GM18873 (cell line): Measurements from ENCODE around the gene ASB2.

Experiments
- ATAC-seq: cut with Tn5 transposase; IDR thresholded peaks from one replicate; pipeline ENCODE4 v1.9.1; 2021; ENCODE audit warnings: mild to moderate bottlenecking, moderate library complexity, moderate number of reproducible peaks; ENCODE audit not compliant: unreplicated experiment, low FRiP score

The ASB2 gene

DNA sequence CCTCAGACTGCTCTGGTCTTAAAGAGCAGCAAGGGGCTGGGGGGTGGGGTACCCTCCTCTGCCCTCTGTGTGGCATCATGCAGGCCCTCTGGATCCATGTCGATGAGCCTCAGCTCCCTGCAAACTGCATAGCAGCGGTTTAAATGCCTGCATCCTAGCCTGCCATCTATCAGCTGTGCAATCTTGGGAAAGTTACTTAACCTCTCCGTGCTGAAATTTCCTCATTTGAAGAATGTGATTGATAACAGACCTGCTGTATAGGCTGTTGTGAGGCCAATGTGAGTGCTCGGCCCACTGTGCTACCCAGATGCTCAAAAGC, 45.4 kb downstream of the ASB2 start:
- no peak for ATAC-seq

DNA sequence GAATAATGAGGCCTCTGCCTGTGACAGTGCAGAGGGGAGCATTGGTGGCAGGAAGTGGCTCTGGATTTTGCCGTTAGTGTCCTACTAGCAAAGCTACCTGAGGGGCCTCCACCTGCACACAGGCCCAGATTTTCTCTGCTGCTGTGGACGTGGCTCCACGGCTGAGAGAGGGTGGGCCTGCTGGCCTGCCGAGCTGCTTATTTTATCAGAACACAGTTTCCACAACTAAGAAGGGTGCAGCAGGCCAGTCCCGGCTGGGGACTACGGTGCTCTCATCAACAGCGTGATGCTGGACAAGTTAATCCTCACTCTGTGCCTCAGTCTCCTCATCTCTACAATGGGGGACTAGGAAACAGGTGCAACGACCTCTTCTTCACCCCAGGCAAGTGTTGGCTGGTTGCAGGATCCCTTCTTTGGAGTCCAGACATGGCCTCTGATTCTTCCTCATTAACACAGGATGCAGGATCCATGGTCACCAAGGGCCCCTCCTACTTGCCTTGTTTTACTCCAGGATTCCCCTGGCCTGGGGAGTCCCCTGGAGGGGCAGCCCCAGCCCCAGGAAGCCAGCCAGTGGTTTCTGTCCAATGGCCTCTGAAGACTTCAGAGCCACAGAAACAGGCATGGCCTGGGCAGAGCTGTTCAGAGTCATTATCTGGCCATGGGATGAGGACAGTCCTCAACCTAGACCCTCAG, 45.9 kb downstream of the ASB2 start:
- ATAC-seq: no peak

DNA sequence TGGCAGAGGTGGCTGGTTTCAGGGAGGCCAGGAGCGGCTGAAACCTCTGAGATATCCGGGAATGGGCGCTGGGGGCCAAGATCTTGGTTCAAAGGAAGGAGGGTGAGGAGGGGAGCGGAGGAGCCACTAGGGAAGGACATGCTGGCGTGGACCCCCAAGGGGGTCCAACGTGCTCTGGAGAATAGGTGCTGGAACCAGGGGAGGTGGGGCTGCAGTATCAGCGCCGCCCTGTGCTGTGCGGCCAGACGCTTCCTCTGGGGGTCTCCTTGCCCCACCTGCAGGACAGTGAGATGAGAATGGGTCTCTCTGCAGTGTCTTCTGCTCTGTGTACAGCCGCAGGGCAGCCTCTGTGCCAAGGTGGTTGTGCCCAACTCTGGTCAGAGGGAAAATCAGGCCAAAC, 46.7 kb downstream of the ASB2 start:
- no peak for ATAC-seq

DNA sequence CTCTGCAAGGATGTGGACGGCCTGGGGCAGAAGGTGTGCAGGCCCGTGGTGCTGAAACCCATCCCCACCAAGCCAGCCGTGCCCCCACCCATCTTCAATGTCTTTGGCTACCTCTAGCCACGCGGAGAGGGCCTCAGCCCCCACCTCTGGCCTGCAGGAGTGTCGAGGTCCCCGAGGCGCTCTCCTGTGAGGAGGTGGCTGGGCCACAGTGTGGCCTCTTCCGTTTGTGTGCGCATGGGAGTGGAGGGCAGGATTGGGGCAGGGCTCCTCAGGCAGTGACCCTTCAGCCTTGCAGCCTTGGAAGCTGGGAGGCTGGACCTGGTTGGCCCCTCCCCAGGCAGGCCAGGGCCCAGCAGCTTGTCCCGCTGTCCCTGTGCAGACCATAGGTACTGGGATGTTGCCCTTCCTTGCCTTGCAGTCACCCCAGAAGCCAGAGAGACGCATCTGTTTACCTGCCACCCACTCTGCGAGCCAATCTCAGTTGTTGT, 47.3 kb downstream of the ASB2 start:
- no peak for ATAC-seq

DNA sequence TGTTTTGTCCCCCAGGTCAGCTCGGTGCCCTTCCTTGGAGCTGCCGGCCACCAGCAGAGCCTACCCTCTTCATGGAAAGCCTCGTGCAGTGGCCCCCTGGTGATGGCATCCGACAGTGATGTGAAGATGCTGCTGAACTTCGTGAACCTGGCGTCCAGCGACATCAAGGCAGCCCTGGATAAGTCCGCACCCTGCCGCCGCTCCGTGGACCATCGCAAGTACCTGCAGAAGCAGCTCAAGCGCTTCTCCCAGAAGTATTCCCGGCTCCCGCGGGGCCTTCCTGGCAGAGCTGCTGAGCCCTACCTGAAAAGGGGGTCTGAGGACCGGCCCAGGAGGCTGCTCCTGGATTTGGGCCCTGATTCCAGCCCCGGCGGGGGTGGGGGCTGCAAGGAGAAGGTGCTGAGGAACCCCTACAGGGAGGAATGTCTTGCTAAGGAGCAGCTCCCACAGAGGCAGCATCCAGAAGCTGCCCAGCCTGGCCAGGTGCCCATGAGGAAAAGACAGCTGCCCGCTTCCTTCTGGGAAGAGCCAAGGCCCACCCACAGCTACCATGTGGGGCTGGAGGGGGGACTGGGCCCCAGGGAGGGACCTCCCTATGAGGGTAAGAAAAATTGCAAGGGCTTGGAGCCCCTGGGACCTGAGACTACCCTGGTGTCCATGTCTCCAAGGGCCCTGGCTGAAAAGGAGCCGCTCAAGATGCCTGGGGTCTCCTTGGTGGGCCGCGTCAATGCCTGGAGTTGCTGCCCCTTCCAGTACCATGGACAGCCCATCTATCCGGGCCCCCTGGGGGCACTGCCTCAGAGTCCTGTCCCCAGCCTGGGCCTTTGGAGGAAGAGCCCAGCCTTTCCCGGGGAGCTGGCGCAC, 48.0 kb downstream of the ASB2 start:
- no peak for ATAC-seq

DNA sequence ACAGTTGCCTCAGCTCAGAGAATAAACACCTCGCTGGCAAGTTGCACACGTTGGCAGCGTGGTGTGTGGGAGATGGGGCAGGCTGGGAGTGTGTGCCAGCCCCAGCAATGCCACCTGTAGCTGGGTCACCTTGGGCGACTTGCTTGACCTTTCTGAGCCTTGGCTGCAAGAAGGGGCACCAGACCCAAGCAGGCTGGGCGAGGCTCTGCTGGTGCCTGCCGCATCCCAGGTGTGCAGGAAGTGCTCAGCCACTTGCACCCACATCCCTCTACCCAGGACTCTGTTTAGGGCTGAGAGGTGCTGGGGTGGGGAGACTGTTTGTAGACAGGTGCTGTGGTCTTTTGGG, 48.6 kb downstream of the ASB2 start:
- no peak for ATAC-seq

DNA sequence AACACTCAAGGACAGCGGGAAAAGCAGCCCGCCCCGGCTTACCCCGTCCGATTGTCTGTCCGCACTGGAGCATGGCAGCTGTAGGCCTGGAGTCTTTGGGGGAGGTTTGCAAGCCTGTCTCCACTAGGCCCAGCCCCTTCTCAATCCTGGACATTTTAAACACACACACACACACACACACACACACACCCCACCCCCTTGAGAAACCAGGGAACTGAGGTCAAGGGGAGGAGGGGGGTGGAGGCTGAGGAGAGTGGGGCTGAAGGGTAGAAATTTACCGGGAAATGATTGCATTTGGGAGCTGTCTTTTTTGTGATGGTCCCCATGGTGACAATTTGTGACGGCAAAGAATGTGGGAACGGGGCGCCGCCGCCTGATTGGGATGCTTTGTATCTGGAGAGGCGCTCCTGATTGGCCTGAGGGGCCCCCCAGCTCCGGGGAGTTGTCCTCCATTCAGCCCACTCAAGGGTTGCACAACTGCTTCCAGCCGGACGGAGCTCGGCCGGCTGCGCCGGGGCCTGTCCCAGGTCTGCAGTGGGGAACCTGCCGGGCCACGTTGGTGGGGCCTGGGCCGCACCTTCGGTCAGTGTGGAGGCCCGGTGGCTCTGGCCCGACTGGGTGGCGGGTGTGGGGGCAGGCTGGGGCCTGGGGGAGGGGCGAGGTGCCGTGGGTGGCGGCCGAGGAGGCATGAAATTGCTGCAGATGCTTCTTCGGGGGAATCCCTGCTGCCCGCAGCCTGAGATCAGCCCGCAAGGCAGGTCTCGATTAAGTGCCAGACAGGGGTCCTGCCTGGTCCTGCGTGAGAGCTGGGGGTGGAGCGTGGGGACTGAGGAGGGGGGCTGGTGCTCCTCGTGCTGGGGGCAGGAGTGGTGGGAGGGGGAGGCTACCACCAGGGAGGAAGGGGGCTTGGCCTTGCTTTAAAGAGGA, 49.2 kb downstream of the ASB2 start, which contains the start of gene FAM181A:
Gene FAM181A, plus strand, starts transcription at position 472 of the 927 bp plus-strand sequence. CDS start 942 bp downstream, outside the sequence.
- no peak for ATAC-seq

DNA sequence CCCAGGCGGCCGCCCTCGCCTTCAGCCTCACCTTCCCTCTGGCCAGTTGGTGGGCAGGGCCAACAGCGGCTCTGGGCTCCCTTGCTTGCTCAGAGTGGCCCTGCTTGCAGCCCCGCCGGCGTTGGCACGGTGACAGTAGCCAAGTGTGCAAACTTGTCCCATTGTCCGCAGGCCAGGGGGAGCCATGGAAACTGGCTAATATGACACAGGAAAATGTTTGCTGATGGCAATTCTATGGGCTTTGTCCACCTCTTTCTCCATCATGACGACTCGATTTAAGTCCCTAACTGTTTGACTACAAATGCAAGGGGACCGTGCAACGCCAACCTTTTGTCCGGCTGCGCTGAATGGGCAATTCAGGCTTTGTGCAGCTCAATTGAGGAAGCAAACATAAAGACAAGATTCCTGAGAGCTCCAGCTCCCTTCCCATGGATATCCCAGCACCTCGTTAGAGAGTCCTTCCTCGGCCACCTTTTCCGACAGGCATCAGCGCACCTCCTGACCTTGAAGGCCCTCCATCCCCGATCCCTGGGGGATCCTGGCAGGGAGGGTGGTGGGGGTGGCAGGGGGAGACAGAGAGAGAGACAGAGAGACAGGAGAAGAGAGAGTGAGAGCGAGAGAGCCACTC, 50.0 kb downstream of the ASB2 start:
- ATAC-seq: no peak

DNA sequence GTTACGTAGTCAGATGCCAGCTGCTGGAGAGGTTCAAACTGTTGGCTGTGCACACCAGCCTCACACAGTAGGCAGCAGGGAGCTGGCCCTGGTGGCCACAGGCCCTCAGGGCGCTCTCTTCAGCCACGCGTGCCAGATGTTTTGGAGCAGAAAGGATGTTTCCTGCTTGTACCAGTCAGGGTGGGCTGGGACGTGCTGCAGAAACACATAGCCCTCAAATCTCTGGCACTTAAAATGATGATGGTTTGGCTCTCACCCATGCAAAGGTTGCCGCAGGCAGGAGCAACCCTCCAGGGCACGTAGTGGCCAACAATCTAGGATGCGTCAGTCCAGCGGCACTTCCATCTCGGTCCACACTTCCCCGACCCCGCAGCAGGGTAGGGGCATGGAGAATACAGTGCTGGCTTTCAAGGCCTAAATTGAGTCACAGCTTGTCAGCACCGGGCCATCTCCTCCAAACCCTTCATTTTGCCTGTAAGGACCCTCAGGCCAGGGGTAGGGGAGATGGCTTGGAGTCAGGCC, 50.9 kb downstream of the ASB2 start:
- no peak for ATAC-seq

DNA sequence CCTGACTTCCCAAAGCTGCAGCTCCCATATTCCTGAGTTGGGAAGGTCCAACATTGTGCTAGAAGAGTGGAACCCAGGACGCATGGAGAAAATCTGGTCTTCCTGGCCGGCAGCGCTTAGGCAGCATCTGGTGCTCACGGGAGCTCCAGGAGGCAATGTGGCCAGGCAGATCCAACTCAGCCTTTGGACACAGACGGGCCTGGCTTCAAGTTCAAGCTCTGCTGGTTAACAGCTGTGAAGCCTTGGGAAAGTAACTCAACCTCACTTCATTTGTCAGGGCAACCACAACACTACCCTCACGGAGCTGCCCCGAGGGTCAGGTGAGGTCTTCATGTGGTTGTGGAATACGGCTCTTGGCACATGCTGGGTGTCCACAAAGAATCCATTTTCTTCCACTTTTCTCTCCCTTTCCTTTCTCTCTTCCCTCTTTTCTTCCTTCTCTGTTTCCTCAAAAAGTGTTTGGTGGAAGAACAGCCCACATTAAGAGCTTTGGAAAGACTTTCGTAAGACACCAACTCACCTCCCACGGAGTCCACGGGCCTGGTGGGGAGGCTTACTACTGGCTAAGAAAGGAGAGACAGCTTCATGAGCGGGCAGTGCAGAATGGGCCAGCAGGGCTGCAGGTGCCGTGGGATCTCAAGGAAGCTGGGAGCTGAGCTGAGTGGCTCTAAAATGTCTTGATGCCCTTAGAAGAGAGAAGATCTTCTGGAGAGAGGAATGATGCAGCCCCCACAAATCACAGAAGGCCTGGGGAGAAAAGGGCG, 51.6 kb downstream of the ASB2 start:
- no peak for ATAC-seq

DNA sequence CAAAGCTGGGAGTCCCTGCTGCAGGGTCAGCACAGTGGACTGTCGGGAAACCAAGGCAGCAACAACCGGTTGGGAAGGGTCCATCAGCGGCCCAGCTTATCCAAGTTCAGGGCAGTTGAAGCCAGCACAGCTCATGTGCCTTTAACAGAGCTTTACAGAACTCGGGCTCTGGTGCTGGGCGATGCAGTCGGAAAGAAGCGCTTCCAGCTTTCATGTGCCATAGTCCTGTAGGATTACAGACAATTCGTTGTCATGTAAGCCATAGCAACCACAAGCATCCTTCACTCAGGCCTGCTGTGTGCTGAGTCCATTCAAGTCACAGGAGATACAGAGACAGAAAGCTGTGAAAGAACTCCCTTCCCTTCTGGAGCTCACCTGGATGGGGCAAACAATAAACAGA, 52.7 kb downstream of the ASB2 start:
- no peak for ATAC-seq

DNA sequence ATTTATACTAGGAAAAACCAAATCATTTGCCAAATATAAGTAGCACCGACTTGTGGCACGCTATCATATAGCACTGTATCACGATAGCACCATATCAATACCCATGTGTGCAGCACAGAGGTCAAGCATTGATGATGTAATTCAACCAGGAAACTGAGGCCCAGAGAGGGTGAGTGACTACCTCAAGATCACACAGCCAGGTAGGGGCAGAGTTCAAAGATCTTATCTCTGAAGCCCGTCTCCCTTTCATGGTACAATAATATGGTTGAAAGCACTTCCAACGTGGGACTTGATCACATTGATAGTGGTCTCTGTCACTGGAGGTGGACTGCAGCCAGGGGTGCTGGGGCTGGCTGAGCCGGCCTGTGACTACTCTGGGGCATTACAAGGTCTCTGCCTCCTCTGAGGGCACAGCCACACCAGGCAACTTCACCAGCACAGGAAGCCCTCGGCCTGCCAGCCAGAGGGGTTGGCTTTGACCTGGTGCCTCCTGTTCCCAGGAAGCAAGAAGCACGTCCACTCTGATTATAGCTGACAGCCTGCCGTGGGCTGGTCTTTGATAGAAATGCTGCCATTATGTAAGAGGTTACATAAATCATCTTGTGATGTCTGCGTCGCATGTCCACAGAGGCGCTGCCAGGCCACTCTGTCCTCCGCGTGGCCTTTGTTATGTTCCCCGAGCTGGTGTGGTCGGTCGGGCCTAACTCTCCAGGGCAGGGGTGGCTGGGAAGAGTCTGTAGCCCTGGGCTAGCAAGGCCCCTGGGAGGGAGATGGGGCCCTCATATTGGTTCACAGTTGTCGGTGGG, 55.2 kb downstream of the ASB2 start:
- ATAC-seq: no peak

DNA sequence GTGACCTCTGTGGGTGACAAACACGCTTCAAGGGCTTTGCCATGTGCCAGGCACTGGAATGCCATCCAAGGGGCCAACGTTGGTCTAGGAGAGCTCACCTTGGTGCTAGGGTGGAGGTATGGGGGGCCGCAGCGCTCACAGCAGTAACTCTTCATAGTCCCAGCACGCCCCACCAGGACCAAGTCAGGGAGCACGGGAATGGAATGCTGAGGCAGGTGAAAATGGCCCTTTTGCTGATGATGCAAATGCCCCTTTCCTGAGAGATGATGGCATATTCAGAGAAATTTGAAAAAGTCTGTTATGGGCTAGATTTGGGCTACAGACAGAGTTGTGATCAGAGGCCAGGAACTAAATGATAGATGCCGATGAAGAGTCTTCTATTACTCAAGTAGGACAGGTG, 59.2 kb downstream of the ASB2 start:
- no peak for ATAC-seq

DNA sequence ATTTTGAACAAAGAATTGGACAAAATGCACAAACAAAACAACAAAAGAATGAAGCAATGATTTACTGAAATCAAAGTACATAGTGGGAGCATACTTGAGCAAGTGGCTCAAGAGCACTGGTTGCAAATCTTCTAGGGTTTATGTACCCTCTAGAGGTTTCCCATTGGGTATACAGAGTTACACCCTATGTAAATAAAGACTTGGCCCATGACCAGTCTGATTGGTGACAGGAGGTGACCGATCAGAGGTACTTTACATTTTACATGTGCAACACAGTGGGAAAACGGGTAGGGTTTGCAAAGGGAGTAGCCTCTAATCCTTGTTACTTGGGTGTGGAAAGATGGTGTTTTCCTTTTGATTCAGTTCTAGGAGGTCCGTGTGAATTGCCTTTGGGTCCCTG, 59.9 kb downstream of the ASB2 start:
- no peak for ATAC-seq

DNA sequence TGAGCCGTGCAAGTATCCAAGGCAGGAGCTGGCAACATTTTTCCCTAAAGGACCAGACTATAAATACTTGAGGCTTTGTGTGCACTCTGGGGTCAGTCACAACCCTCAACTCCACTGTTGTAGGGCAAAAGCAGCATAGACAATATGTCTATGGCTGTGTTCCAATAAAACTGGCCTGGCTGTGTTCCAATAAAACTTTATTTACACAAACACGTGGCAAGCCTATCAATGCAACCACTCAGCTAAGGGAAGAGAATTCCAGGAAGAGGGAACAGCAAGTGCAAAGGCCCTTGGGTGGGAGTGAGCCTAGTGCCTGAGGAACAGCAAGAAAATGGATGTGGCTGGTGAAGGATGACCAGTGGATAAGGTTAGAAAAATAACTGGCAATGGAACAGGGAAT, 60.6 kb downstream of the ASB2 start:
- ATAC-seq: no peak

DNA sequence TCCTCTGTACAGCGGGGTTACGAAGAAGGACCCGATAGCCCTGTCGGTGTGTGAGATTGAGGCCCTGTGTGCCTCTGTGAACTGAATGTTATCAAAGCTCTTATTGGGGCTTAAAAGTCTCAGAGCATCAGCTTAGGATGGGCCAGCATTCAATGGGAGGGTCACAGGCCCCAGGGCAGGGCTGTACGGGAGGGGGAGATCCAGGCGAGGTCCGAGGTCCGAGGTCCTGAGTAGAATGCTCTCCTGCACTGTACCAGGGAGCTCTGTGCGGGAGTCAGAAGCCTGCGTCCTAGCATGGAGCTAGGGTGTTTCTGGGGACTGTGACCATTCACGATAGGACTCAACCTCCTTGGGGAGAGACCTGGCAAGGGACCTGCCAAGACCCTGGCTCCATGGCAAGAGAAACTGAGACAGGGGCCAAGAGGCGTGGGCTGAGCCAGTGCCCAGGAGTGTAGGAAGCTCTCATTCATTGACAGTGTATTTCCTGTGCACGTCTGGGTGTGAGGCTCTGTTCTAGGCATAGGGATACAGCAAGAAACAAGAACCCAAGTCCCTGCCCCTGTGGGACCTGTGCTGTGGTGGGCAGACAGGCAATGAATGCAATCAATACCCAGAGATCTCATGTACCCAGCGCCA, 61.2 kb downstream of the ASB2 start:
- ATAC-seq: no peak

DNA sequence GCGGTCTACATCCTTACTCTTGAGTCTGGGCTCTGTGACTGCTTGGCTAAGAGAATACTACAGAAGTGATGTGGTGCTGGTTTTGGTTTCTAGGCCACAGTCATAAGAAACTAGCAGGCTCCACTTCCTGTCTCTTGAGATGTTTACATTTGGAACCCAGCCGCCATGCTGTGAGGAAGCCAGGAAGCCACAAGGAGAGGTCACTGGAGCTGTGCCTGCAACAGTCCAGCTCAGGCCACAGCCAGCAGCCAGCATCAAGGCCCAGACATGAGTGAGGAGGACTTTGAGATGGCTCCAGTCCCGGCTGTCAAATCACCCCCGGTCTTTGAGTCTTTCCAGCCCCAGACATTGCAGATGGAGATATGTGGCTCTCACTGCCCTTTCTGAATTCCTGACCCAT, 62.1 kb downstream of the ASB2 start:
- no peak for ATAC-seq

DNA sequence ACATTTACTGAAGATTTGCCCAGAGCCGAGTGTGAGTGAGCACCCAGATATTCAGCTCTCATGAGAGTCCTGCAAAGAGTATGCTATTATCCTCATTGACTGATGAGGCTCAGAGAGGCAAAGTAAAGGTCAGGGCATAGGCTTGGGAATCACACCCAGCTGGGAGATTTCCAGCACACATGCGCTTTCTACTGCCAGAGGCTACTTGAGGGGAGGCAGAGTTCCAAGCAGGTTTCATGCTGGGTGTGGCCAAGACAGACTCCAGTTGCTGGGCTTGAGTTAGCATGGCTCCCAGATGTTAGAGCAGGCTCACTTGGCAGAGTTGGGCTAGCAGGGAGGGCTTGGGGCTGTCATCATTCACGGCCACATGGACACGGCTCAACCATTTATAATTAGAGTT, 63.6 kb downstream of the ASB2 start:
- no peak for ATAC-seq
